Measurements from ENCODE around the gene GFRA4.

Gene GFRA4

GRCh38 chr20:3674995-3675900 is 12.0 kb upstream of the GFRA4 start:
- no peak for TF ChIP-seq FOXM1 (IDR thresholded peaks at IDR 0.05; ENCODE audit: borderline replicate concordance, low read depth)
- no peak for TF ChIP-seq USF1 (IDR thresholded peaks at IDR 0.05)
- no peak for TF ChIP-seq YY1 (IDR thresholded peaks at IDR 0.05; ENCODE audit: low read depth)
- TF ChIP-seq REST (IDR thresholded peaks at IDR 0.05; ENCODE audit: low read depth) = no peak
- no peak for TF ChIP-seq CEBPB (IDR thresholded peaks at IDR 0.05)
- TF ChIP-seq RAD21 (IDR thresholded peaks at IDR 0.05; ENCODE audit: low read depth) = no peak

- TF ChIP-seq TAF1 (IDR thresholded peaks at IDR 0.05; ENCODE audit: low read depth) = no peak
- no peak for TF ChIP-seq FOXM1 (IDR thresholded peaks at IDR 0.05; ENCODE audit: borderline replicate concordance, low read depth)
- no peak for TF ChIP-seq NFIC (IDR thresholded peaks at IDR 0.05)
- no peak for TF ChIP-seq EGR1 (IDR thresholded peaks at IDR 0.05)
- no peak for TF ChIP-seq YY1 (IDR thresholded peaks at IDR 0.05; ENCODE audit: low read depth)
- TF ChIP-seq RAD21 (IDR thresholded peaks at IDR 0.05; ENCODE audit: low read depth) = no peak
- TF ChIP-seq TEAD4 (IDR thresholded peaks at IDR 0.05) = no peak
- TF ChIP-seq ZBTB7A (IDR thresholded peaks at IDR 0.05; ENCODE audit: low read depth) = no peak
Observed at GRCh38 chr20:3674447-3674846, 11.2 kb upstream of the GFRA4 start.

- TF ChIP-seq TEAD4 (IDR thresholded peaks at IDR 0.05) (no peak), REST (IDR thresholded peaks at IDR 0.05; ENCODE audit: low read depth) (no peak), EGR1 (IDR thresholded peaks at IDR 0.05) (no peak), YY1 (IDR thresholded peaks at IDR 0.05; ENCODE audit: low read depth) (no peak), TAF1 (IDR thresholded peaks at IDR 0.05; ENCODE audit: low read depth) (no peak), CEBPB (IDR thresholded peaks at IDR 0.05) (no peak), ZBTB7A (IDR thresholded peaks at IDR 0.05; ENCODE audit: low read depth) (no peak)
Observed at GRCh38 chr20:3673221-3674070, 10.2 kb upstream of the GFRA4 start.

- TF ChIP-seq USF1 (IDR thresholded peaks at IDR 0.05) (no peak), RAD21 (IDR thresholded peaks at IDR 0.05; ENCODE audit: low read depth) (no peak)
Observed at GRCh38 chr20:3672547-3673171, 9.5 kb upstream of the GFRA4 start.

- TF ChIP-seq MAX (IDR thresholded peaks at IDR 0.05) = no peak
- no peak for TF ChIP-seq RAD21 (IDR thresholded peaks at IDR 0.05; ENCODE audit: low read depth)
- no peak for TF ChIP-seq EGR1 (IDR thresholded peaks at IDR 0.05)
- TF ChIP-seq CREB1 (IDR thresholded peaks at IDR 0.05; ENCODE audit: low read depth) = no peak
- no peak for TF ChIP-seq YY1 (IDR thresholded peaks at IDR 0.05; ENCODE audit: low read depth)
- TF ChIP-seq EP300 (IDR thresholded peaks at IDR 0.05; ENCODE audit: borderline replicate concordance) = no peak
- TF ChIP-seq REST (IDR thresholded peaks at IDR 0.05; ENCODE audit: low read depth) = no peak
- no peak for TF ChIP-seq ZBTB7A (IDR thresholded peaks at IDR 0.05; ENCODE audit: low read depth)
- no peak for TF ChIP-seq CEBPB (IDR thresholded peaks at IDR 0.05)
Observed at GRCh38 chr20:3671986-3672546, 8.9 kb upstream of the GFRA4 start.
